T-helper 1 cell treated with Interleukin-12 subunit alpha and Interleukin-12 subunit beta and Interleukin-4 antibody, amounts not matched to agents 30 ng/mL and 1 ng/mL, for 36 hours (primary cell): ENCODE measurements around the gene R3HDM2. TPM values are rescaled to one million over a fixed set of nuclear protein-coding genes. Genes with fewer than 3 reads are reported as not detected.

Experiments
- intact Hi-C: fragments of 100-400 bp; cut with micrococcal nuclease; formaldehyde crosslinking; loops from one replicate; pipeline ENCODE4 v1.15.1; 2024
- total RNA-seq: library from RNA; stranded (reverse); gene quantifications from 2 replicates; pipeline ENCODE4 v1.2.3, GENCODE V29; 2022

Gene R3HDM2
- total RNA-seq, 1 donor from 2014 or later = 68.3 TPM

DNA sequence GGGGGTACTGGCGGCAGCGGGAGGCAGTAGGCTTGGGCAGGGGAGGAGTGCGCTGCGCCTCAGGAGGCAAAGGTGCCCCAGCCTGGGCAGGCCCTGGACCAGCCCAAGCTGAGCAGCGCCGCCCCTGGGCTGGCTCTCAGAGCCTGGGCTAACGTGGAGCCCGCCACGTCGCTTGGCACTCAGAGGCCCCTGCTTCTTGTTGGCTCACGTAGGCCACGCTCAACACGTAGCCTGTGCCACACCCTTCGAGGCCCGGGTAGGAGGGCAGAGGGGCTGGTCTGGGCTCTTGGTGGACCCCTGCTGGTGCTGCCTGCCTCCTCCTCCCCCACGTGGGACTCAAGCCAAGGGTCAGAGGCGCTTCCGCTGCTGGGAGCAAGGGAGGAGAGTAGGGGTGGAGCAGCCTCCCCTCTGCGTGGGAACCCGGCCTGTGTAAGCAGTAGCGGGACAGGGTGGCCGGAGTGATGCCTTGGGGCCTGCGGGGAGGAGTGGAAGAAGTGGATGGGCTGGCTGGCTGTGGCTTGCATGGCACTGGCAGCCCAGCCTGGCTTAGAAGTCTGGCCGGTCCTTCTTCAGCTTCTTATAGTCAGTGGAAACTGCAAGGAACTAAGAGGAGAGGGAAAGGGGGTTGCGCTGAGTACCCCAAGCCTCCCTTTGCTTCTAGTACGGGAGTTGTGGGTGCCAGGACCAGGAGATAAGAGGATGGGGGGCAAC lies 195.7 kb downstream of the R3HDM2 start:
- intact Hi-C loops = loop anchor here (10.0 kb wide), 1 partner anchor 480 kb away; the partner anchor contains the start of gene PRIM1

DNA sequence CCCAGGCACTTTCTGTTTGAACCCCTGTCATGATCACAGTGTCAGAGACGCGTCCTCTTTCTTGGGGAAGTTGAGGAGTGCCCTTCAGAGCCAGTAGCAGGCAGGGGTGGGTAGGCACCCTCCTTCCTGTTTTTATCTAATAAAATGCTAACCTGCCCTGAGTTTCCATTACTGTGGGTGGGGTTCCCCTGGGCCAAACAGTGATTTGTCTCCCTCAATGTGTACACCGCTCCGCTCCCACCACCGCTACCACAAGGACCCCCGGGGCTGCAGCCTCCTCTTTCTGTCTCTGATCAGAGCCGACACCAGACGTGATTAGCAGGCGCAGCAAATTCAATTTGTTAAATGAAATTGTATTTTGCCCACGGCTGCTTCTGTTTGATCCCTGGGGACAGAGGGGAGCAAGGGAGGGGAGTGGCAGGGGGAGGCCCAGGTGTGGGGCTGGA lies 196.2 kb downstream of the R3HDM2 start:
- intact Hi-C loops = loop anchor here (10.0 kb wide), 1 partner anchor 480 kb away; the partner anchor contains the start of gene PRIM1

DNA sequence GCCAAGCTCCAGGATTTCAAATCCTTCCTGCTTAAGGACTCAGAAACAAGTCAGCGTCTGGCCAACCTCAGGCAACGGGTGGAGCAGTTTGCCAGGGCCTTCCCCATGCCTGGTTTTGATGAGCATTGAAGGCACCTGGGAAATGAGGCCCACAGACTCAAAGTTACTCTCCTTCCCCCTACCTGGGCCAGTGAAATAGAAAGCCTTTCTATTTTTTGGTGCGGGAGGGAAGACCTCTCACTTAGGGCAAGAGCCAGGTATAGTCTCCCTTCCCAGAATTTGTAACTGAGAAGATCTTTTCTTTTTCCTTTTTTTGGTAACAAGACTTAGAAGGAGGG lies 196.6 kb downstream of the R3HDM2 start:
- intact Hi-C loops = loop anchor here (10.0 kb wide), 1 partner anchor 479 kb away; the partner anchor contains the start of gene PRIM1

DNA sequence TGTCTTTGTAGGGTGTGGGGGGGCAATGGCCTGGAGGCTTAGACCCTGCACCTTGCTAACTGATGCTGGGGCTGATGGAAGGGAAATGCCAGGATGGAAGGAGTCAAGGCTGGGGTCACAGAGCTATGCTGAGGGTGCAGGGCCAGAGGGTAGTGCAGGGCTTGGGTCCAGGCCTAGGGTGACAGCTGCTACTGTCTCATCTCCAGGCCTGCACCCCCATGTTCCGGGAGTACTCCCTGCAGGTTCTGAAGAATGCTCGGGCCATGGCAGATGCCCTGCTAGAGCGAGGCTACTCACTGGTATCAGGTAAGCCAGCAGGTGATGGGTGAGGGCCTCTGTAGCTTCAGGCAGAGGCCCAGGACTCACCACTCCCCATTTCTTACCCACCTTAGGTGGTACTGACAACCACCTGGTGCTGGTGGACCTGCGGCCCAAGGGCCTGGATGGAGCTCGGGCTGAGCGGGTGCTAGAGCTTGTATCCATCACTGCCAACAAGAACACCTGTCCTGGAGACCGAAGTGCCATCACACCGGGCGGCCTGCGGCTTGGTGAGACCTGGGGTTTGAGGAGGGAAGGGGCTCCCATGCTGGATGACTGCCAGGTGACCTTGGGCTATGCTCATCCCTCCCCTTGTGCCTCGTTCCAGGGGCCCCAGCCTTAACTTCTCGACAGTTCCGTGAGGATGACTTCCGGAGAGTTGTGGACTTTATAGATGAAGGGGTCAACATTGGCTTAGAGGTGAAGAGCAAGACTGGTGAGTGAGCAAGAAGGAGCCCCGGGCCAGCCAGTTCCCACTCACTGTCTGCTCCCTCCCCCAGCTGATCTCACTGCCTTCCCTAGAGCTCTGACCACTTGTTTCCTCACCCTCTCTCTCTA lies 197.2 kb downstream of the R3HDM2 start:
- intact Hi-C loops = loop anchor here (10.0 kb wide), 1 partner anchor 479 kb away; the partner anchor contains the start of gene PRIM1

DNA sequence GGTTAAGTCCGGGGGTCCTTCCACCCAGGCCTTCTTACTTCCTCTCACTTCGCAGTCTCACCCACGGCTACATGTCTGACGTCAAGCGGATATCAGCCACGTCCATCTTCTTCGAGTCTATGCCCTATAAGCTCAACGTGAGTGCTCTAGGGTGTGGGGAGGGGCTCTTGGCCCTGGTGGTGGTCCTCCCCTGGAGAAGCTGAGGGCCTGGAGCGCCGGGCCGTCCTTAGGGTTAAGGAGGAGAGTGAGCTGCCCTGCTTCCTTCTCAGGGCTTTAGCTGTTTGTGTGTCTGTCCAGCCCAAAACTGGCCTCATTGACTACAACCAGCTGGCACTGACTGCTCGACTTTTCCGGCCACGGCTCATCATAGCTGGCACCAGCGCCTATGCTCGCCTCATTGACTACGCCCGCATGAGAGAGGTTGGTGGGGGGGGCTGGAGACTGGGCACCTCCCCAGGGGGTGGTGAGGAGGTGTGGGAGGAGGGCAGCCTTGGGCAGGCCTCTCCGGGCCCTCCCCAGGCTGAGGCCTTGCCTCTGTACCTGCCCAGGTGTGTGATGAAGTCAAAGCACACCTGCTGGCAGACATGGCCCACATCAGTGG lies 198.6 kb downstream of the R3HDM2 start:
- intact Hi-C loops = loop anchor here (10.0 kb wide), 1 partner anchor 477 kb away; the partner anchor contains the start of gene PRIM1

DNA sequence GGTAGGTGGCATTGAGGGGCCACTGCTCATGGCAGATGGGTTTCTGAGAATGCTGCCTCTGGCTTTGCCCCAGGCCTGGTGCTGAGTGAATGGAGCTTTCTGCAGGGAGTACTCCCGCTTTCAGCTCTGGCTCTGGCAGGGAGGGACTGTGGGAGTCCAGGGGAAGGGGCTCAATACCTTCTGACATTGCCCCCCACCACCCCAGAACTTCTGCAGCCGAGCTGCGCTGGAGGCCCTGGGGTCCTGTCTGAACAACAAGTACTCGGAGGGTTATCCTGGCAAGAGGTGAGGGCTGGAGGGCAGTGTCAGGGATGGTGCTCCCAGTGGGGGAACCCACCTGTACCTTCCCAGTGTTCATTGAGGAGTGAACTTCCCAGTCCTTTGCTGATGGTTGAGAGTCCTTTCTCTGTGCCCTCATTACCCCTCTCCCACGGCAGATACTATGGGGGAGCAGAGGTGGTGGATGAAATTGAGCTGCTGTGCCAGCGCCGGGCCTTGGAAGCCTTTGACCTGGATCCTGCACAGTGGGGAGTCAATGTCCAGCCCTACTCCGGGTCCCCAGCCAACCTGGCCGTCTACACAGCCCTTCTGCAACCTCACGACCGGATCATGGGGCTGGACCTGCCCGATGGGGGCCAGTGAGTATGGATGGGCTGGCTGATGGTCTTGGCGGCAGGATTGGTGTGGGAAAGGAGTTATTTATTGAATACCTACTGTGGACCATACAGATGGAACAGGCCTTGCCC lies 199.4 kb downstream of the R3HDM2 start:
- intact Hi-C loops = loop anchor here (10.0 kb wide), 1 partner anchor 477 kb away; the partner anchor contains the start of gene PRIM1

DNA sequence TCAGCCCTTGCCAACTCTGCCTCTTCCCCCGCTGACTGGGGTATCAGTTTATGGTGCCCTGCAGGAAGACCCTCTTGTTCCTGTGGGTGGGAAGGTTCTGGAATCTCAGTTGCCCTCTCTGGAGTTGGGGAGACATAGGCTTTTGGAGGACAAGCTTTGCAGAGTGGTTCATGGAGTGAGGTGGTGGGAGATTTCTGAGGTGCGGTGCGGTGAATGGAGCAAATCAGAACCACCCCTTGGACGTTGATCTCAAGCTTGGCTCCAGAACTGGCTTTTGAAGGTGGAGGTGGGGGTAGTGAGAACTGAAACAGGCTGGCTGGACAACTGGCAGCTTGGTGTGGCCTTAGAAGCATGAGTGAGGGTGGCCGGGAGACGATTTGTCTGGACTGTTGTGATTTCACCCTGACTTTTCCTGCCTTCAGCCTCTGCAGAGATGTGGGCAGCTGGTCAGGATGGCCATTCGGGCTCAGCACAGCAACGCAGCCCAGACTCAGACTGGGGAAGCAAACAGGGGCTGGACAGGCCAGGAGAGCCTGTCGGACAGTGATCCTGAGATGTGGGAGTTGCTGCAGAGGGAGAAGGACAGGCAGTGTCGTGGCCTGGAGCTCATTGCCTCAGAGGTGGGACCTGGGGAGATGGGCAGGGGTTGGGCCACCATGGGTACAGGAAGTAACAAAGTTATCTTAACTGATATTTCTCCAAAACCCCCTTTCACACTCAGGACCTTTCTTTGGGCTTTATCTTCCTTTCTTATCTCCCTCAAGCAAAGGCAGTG lies 200.3 kb downstream of the R3HDM2 start:
- intact Hi-C loops = loop anchor here (10.0 kb wide), 1 partner anchor 476 kb away; the partner anchor contains the start of gene PRIM1

DNA sequence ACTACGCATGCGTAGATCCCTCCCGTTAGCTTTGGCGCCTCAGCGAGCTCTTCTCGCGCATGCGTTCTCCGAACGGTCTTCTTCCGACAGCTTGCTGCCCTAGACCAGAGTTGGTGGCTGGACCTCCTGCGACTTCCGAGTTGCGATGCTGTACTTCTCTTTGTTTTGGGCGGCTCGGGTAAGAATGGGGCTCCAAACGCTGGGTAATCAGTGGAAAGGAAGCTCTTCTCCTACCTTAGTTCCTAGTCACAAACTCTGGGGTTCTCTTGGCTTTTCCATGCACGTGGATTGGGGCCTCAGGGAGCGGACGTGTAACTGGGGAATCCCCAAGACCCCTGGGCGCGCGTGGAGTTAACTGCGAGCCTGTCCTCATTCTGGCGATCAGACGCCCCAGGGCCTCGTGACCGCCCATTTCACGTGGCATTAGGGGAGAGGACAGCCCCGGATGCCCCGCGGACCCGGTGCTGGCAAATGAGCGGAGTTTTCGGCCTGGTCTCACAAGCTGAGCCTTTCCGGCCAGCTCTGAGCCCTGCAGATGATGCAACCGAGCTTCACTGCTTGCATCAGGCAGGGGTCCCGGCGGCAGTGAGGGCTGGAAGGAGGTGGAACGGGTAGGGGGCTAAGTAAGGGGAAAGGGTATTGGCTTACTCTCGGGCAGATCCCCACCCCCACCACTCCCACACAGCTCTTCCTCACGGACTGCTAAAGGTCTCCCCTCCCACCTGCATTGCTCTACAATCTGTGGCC lies 201.0 kb downstream of the R3HDM2 start, which contains the start of gene SHMT2:
TSS of gene SHMT2 (plus strand) at position 78 of the 747 bp plus-strand sequence. CDS start at position 146, 68 bp downstream.
- intact Hi-C loops = loop anchor here (1.0 to 10.0 kb wide), 7 partner anchors 9 to 522 kb away; partner anchors contain the start of genes CDK4, DDIT3, NEMP1 and OS9

DNA sequence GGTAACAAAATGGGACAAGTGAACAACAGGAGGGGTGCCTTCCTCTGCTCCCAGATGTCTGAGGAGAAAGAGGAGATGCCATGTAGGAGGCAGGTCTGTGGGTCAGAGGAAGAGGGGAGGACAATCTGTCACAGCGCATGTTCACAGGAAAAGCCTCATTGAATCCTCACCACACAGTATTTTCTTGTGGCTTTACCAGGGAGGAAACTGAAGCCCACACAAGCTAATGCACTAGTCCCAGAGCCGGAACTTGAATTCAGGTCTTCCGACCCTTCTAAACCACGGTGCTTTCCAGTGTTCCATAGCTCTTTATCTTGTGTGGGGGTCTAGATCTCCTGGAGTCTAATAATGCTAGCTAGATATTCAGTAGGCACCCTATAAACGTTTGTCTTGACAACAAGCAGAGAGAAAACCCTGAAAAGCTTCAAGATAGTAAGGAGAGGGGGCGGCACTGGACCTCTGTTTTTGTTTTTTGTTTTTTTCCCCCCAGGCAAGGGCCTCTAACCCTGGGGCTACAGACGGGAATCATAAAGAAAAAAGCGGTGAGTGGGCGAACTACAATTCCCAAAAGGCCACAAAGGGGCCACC lies 201.7 kb downstream of the R3HDM2 start:
- intact Hi-C loops = loop anchor here (1.0 to 5.0 kb wide), 6 partner anchors 10 to 523 kb away; partner anchors contain the start of genes CDK4, DDIT3, NEMP1 and OS9

DNA sequence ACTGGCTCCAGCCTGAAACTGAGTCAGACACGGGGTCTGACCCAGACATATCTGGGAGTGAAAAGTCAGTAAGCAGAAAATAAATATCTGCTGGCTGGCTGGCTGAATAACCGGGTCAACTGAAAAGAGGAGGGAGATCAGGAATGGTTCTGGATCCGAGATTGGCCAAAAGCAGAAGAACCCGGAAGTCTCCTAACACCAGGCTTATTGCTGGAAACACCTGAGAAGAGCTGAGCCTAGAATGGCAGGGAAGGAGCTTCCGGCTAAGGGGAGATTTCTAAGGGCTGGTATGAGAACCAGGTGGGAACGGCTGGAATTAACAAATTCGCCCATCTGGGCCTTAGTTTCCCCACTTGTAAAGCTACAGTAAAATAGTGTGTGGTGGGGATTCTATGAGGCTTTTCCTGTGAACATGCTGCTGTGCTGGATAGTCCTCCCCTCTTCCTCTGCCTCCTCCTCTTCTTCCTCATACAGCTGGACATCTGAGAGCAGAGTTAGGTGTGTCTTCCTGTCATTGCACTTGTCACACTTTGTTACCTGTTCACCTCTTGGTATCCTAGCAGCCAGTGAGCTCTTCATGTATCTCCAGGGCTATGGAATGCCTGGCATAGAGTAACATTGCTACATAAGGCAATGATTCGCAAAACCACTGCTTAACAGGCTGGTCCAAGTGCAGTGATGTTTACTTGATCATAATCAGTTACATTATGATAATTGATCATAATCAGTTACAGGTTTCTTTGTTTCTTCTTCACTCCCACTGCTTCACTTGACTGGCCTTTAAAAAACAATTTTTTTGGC lies 203.3 kb downstream of the R3HDM2 start:
- intact Hi-C loops = loop anchor here (5.0 kb wide), 2 partner anchors 465 to 525 kb away; partner anchors contain the start of genes CDK4 and OS9

DNA sequence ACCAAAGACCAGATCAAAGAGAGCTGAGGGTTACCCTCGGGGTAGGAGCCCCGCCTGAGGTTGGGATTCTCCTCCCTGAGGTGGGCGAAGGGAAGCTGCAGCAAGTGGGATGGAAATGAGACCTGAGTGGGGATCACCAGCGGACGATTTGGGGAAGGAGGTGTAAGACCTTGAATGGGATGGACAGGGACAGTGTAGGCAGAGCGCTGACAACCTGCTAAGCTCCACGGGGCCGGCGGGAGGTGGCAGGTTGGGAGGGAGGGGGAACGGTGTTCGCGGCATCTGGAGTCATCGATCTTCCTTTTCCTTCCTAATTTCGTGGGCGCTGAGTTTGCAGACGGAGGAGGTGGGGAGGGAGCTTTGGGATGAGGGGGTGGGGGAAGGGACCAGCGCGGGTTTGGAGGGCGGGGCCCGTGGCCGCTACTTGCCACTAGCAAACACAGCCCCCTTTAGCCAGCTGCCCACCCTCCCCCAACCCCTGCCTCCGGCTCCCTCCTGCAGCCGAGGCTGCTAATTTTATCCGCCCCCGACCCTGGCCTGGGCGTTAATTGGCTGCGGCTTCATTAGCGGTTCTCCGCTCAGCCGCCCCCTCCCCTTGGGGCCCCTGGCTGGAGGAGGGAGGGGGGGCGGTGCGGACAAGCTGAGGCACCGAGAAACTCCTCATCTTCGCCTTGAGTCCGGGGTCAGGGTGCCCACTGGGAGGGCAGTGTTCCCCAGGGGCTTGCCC lies 204.1 kb downstream of the R3HDM2 start:
- intact Hi-C loops = loop anchor here (5.0 kb wide), 2 partner anchors 466 to 526 kb away; partner anchors contain the start of genes CDK4 and OS9

DNA sequence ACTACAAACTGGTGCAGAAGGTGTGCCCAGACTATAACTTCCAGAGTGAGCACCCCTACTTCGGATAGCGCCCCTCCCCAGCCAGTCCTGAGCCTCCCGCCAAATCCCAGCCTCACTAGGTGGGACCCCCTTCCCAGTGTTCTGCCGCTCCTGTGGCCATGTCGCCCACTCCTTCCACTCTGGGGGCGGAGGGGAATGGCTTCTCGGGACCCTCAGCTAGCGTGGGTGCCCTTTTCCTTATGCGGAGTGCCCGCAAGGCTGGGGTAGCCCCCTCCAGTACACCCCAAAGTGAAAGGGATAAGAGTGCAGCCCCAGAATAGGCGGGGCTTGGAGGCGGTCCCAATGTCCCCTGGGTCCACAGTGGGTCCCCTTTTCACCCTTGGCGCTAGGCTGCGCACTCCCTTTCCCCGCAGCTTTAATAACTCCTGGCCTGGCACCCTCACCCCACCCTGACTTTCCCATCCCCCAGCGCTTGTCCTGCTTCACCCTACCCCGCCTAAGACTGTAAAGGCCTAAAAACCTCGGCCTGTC lies 205.1 kb downstream of the R3HDM2 start:
- intact Hi-C loops = loop anchor here (2.0 to 5.0 kb wide), 3 partner anchors 13 to 527 kb away; partner anchors contain the start of genes CDK4 and OS9

DNA sequence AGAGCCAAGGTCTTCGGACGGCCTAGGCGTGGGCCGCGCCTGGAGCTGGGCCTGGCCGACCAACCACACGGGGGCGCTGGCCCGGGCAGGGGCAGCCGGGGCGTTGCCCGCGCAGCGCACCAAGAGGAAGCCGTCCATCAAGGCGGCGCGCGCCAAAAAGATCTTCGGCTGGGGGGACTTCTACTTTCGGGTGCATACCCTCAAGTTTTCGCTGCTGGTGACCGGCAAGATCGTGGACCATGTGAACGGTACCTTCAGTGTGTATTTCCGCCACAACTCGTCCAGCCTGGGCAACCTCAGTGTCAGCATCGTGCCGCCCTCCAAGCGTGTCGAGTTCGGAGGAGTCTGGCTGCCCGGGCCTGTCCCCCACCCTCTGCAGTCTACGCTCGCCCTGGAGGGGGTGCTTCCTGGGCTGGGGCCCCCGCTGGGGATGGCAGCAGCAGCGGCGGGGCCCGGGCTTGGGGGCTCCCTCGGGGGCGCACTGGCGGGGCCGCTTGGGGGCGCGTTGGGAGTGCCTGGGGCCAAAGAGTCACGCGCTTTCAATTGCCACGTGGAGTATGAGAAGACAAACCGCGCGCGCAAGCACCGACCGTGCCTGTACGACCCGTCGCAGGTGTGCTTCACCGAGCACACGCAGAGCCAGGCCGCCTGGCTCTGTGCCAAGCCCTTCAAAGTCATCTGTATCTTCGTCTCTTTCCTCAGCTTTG lies 205.7 kb downstream of the R3HDM2 start:
- intact Hi-C loops = loop anchor here (2.0 to 5.0 kb wide), 3 partner anchors 14 to 527 kb away; partner anchors contain the start of genes CDK4 and OS9

DNA sequence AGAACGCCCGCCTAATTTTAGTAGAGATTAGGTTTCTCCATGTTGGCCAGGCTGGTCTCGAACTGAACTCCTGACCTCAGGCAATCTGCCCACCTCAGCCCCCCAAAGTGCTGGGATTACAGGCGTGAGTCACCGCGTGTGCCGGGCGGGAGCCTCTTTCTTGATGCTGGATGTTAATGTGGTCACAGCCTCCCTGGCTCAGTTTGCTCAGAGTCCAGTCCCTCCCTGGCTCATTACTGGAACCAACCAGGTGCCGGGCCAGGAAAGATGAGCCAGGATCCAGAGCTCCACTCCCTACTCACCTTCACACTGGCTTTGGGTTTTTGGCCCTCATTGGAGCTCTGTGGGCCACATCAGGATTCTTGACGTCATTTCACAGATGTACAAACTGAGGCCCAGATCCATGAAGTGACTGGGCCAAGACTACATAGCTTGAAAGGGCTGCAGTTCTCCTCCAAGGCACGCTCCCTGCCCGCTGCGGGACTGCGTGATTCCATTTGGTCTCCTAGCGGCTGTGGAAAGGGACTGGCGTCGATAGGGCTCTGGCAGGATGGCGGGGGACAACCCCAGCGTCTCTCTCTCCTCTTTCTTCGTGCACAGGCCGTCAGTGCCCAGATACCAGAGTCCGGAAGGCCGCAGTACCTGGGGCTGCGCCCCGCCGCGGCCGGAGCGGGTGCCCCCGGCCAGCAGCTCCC lies 206.4 kb downstream of the R3HDM2 start:
- intact Hi-C loops = loop anchor here (2.0 kb wide), 1 partner anchor 14 kb away; no protein-coding TSS in a partner anchor
